ENCODE data around the gene ACAD11. TPM values are rescaled to one million over a fixed set of nuclear protein-coding genes. Genes with fewer than 3 reads are reported as not detected.

Gene ACAD11
- total RNA-seq, 5 donors from 2014 or later (not counting 1 experiment from before 2014, with no cell fraction given): 25.1 to 35.2 (median 32.2) TPM

DNA sequence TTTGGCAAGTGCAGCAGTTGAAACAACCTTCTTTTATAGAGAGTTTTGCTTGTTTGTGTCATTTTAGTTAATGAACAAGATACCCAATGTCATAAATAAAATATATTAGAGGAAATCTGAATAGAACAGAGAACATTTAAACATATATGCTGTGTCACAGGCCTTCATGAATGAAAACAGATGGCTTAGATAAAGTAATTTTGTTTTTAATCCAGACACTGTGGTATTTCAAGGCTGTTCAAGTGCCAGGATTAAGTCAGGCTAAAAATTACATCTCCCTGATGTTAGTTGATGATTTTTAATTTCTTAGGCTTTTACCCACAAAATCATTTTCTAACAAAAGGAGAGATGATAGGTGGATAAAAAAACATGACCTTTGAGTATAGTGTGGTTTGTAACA is 67.4 kb downstream of the ACAD11 start:
- H3K27ac Mint-ChIP-seq: no peak overlapping the region
- CTCF ChIA-PET: interaction anchor here in 1 of 2 donors (0.6 kb wide), 1 partner anchor 93 kb away, joined by 3 read pairs; no protein-coding TSS in a partner anchor
- H3K9me3 ChIP-seq: no peaks in the 10 kb centered on the region
- peaks cover 65% of the 10 kb centered on the region for H3K36me3 Mint-ChIP-seq
- DNase-seq (no peak), ATAC-seq (replicated peaks in 1 of 4) (no peak)
- no peaks in the 10 kb centered on the region for H3K4me1 ChIP-seq (ENCODE audit: control insufficient read depth in 1 of 2, extremely low read depth in 1 of 2, insufficient read depth in 2 of 2, low read length in 2 of 2)
- no peaks in the 10 kb centered on the region for H3K27me3 ChIP-seq (replicated peaks in 1 of 2; ENCODE audit: control insufficient read depth in 2 of 2, extremely low read depth in 1 of 2, insufficient read depth in 2 of 2, low read length in 1 of 2)
- no peaks in the 10 kb centered on the region for H3K4me1 Mint-ChIP-seq
- no peak overlapping the region for H3K4me3 Mint-ChIP-seq
- H3K4me3 ChIP-seq (ENCODE audit: control insufficient read depth in 1 of 2, extremely low read depth in 1 of 2, low read length in 1 of 2): no peak overlapping the region
- peaks cover 0 to 12% of the 10 kb centered on the region in 2 donors for H3K36me3 ChIP-seq (ENCODE audit: control insufficient read depth in 2 of 2, extremely low read depth in 1 of 2, insufficient read depth in 1 of 2, low read length in 1 of 2)
- no peaks in the 10 kb centered on the region for H3K27me3 Mint-ChIP-seq
- H3K9me3 Mint-ChIP-seq: peaks cover 0 to 10% (median 3%) of the 10 kb centered on the region in 3 donors
- POLR2A ChIA-PET: no interaction called here
- H3K27ac ChIP-seq (ENCODE audit: low read length): no peak overlapping the region

DNA sequence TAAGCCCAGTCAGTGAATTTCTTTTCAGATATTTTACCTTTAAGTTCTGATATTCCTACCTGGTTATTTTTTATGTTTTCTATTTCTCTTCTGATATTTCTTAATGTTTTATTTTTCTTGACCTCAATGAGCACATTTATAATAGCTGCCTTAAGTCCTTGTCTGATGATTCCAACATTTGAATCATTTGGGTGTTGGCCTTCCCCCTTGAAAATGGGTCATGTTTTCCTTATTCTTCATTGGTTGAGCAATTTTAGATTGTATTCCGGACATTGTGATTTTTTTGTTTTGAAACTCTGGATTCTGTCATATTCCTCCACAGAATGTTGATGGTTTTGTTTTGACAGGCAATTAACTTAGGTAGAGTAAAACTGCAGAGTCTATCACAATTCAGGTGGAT is 72.2 kb downstream of the ACAD11 start:
- Histone ChIP-seq H3K27ac (ENCODE audit: low read length) (no peak overlapping the region), H3K9me3 (no peaks in the 10 kb centered on the region), H3K27me3 (replicated peaks in 1 of 2; ENCODE audit: control insufficient read depth in 2 of 2, extremely low read depth in 1 of 2, insufficient read depth in 2 of 2, low read length in 1 of 2) (no peaks in the 10 kb centered on the region), H3K4me1 (ENCODE audit: control insufficient read depth in 1 of 2, extremely low read depth in 1 of 2, insufficient read depth in 2 of 2, low read length in 2 of 2) (no peaks in the 10 kb centered on the region), H3K4me3 (ENCODE audit: control insufficient read depth in 1 of 2, extremely low read depth in 1 of 2, low read length in 1 of 2) (no peak overlapping the region), H3K36me3 (ENCODE audit: control insufficient read depth in 2 of 2, extremely low read depth in 1 of 2, insufficient read depth in 1 of 2, low read length in 1 of 2) (peaks cover 0 to 3% of the 10 kb centered on the region in 2 donors)
- H3K36me3 Mint-ChIP-seq: peaks cover 52% of the 10 kb centered on the region
- H3K4me3 Mint-ChIP-seq: no peak overlapping the region
- H3K27ac Mint-ChIP-seq: no peak overlapping the region
- ATAC-seq (replicated peaks in 1 of 4): no peak
- ChIA-PET CTCF (no interaction called here), POLR2A (no interaction called here)
- no peaks in the 10 kb centered on the region for H3K4me1 Mint-ChIP-seq
- WGBS (ENCODE audit: insufficient coverage): no CpG with 5 or more reads among the region's 1 CpG
- H3K27me3 Mint-ChIP-seq: no peaks in the 10 kb centered on the region
- DNase-seq: no peak
- peaks cover 0 to 13% (median 3%) of the 10 kb centered on the region in 3 donors for H3K9me3 Mint-ChIP-seq

DNA sequence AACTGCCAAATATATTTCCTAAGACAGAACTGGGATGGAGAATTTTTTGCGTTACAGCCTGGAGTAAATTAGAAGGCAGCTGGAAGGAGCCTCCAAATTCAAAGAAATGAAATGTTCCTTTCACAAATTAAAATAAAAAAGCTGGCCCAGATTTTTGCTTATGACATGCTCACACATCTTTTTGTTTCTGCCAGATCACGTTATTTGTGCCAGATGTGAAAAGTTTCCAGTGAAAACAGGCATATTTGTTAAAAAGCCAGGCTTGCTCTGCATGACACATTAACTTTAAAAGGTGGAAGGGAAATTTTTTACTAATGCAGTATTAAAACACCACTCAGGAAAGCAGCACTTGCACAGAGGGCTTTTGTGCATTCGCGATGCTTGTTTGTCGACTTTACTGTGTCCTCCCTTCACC is 85.8 kb downstream of the ACAD11 start:
- Mint-ChIP-seq H3K36me3 (peaks cover 77% of the 10 kb centered on the region), H3K27ac (no peak overlapping the region), H3K4me3 (no peak overlapping the region), H3K4me1 (no peaks in the 10 kb centered on the region), H3K9me3 (peaks cover 0 to 6% (median 0%) of the 10 kb centered on the region in 3 donors), H3K27me3 (no peaks in the 10 kb centered on the region)
- ChIA-PET CTCF (no interaction called here), POLR2A (no interaction called here)
- H3K4me3 ChIP-seq (ENCODE audit: control insufficient read depth in 1 of 2, extremely low read depth in 1 of 2, low read length in 1 of 2): no peak overlapping the region
- H3K9me3 ChIP-seq: no peaks in the 10 kb centered on the region
- peaks cover 0 to 37% of the 10 kb centered on the region in 2 donors for H3K36me3 ChIP-seq (ENCODE audit: control insufficient read depth in 2 of 2, extremely low read depth in 1 of 2, insufficient read depth in 1 of 2, low read length in 1 of 2)
- no peak for ATAC-seq (replicated peaks in 1 of 4)
- 91% methylated on average over 4 of the region's 5 CpGs for WGBS (ENCODE audit: insufficient coverage)
- no peak overlapping the region for H3K27ac ChIP-seq (ENCODE audit: low read length)
- DNase-seq: no peak
- H3K4me1 ChIP-seq (ENCODE audit: control insufficient read depth in 1 of 2, extremely low read depth in 1 of 2, insufficient read depth in 2 of 2, low read length in 2 of 2): no peaks in the 10 kb centered on the region
- H3K27me3 ChIP-seq (replicated peaks in 1 of 2; ENCODE audit: control insufficient read depth in 2 of 2, extremely low read depth in 1 of 2, insufficient read depth in 2 of 2, low read length in 1 of 2): no peaks in the 10 kb centered on the region

DNA sequence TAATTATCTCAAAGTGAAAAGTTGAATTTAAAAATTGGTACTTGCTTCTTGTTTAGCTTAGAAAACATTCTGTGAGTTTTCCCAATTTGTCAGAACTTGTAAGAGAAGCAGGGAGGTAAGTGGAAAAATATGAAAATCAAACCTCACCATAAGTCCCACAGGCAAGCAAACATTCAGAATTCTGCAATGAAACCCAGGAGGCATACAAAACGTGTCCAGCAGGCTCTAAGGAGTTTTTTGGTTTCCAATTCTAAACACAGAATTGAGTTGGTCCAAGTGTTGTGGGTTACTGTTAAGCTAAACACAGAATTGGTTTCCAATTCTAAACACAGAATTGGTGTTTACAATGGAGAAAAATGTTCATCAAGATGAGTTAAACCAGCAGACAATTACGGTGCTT is 89.6 kb downstream of the ACAD11 start:
- CTCF ChIA-PET: no interaction called here

DNA sequence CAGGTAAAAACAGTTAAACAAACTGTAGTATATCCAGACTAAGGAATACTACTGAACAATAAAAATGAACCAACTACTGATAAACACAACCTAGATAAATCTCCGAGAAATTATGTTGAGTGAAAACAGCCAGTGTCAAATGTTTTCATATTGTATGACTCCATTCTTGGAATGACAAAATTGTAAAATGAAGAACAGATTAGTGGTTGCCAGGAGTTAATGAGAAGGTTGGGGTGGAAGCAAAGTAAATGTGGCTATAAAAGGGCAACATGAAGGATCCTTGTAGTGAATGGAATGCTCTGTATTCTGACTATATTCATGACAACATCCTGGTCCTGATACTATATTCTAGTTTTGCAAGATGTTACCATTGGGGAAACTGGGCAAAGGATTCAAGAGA is 90.0 kb downstream of the ACAD11 start:
- no peak overlapping the region for H3K27ac ChIP-seq (ENCODE audit: low read length)
- no peaks in the 10 kb centered on the region for H3K9me3 ChIP-seq
- H3K4me1 ChIP-seq (ENCODE audit: control insufficient read depth in 1 of 2, extremely low read depth in 1 of 2, insufficient read depth in 2 of 2, low read length in 2 of 2): no peaks in the 10 kb centered on the region
- Mint-ChIP-seq H3K27ac (no peak overlapping the region), H3K9me3 (peaks cover 0 to 6% (median 0%) of the 10 kb centered on the region in 3 donors), H3K27me3 (no peaks in the 10 kb centered on the region), H3K4me3 (no peak overlapping the region), H3K4me1 (no peaks in the 10 kb centered on the region), H3K36me3 (peaks cover 68% of the 10 kb centered on the region)
- ATAC-seq (replicated peaks in 1 of 4) (no peak), DNase-seq (no peak)
- no peak overlapping the region for H3K4me3 ChIP-seq (ENCODE audit: control insufficient read depth in 1 of 2, extremely low read depth in 1 of 2, low read length in 1 of 2)
- no CpG with 5 or more reads among the region's 1 CpG for WGBS (ENCODE audit: insufficient coverage)
- H3K27me3 ChIP-seq (replicated peaks in 1 of 2; ENCODE audit: control insufficient read depth in 2 of 2, extremely low read depth in 1 of 2, insufficient read depth in 2 of 2, low read length in 1 of 2): no peaks in the 10 kb centered on the region
- CTCF ChIA-PET: interaction anchor here in 1 of 2 donors (1.0 kb wide), 1 partner anchor 218 kb away, joined by 3 read pairs; no protein-coding TSS in a partner anchor
- H3K36me3 ChIP-seq (ENCODE audit: control insufficient read depth in 2 of 2, extremely low read depth in 1 of 2, insufficient read depth in 1 of 2, low read length in 1 of 2): peaks cover 0 to 7% of the 10 kb centered on the region in 2 donors
- POLR2A ChIA-PET: interaction anchor here in 1 of 2 donors (0.6 kb wide), 1 partner anchor 1563 kb away, joined by 3 read pairs; no protein-coding TSS in a partner anchor

More for the DNA sequence above, 89.6 kb downstream of the ACAD11 start:
- WGBS (ENCODE audit: insufficient coverage): no CpG with 5 or more reads among the region's 2 CpGs
- no peaks in the 10 kb centered on the region for H3K4me1 Mint-ChIP-seq
- peaks cover 0 to 6% (median 0%) of the 10 kb centered on the region in 3 donors for H3K9me3 Mint-ChIP-seq
- no peak overlapping the region for H3K4me3 Mint-ChIP-seq
- POLR2A ChIA-PET: no interaction called here
- no peak overlapping the region for H3K27ac Mint-ChIP-seq
- ATAC-seq (replicated peaks in 1 of 4): no peak
- Histone ChIP-seq H3K27ac (ENCODE audit: low read length) (no peak overlapping the region), H3K27me3 (replicated peaks in 1 of 2; ENCODE audit: control insufficient read depth in 2 of 2, extremely low read depth in 1 of 2, insufficient read depth in 2 of 2, low read length in 1 of 2) (no peaks in the 10 kb centered on the region), H3K4me1 (ENCODE audit: control insufficient read depth in 1 of 2, extremely low read depth in 1 of 2, insufficient read depth in 2 of 2, low read length in 2 of 2) (no peaks in the 10 kb centered on the region), H3K4me3 (ENCODE audit: control insufficient read depth in 1 of 2, extremely low read depth in 1 of 2, low read length in 1 of 2) (no peak overlapping the region), H3K36me3 (ENCODE audit: control insufficient read depth in 2 of 2, extremely low read depth in 1 of 2, insufficient read depth in 1 of 2, low read length in 1 of 2) (peaks cover 0 to 11% of the 10 kb centered on the region in 2 donors), H3K9me3 (no peaks in the 10 kb centered on the region)
- DNase-seq: no peak
- H3K36me3 Mint-ChIP-seq: peaks cover 65% of the 10 kb centered on the region
- H3K27me3 Mint-ChIP-seq: no peaks in the 10 kb centered on the region

DNA sequence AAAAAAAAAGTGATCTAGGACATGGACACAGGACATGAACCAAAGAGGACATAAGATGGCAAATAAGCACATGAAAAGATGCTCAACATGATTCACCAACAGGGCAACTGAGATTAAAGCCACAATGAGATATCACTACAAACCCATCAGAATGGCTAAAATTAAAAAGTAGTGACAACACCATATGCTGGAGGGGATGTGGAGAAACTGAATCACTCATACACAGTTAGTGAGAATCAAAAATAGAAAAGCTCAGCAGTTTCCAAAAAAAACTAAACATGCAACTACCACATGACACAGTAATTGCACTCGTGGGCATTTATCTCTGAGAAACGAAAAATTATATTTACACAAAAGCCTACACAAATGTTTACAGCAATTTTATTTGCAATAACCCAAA is 90.5 kb downstream of the ACAD11 start:
- no peaks in the 10 kb centered on the region for H3K27me3 Mint-ChIP-seq
- no peaks in the 10 kb centered on the region for H3K9me3 ChIP-seq
- H3K27ac Mint-ChIP-seq: no peak overlapping the region
- no peak for ATAC-seq (replicated peaks in 1 of 4)
- H3K4me1 Mint-ChIP-seq: no peaks in the 10 kb centered on the region
- peaks cover 0 to 6% (median 0%) of the 10 kb centered on the region in 3 donors for H3K9me3 Mint-ChIP-seq
- DNase-seq: no peak
- POLR2A ChIA-PET: interaction anchor here (0.6 kb wide), 5 partner anchors 14 to 1562 kb away, joined by 3 to 12 read pairs (median 4); partner anchors contain the start of gene DNAJC13 (in 1 of the 2)
- no peak overlapping the region for H3K27ac ChIP-seq (ENCODE audit: low read length)
- H3K4me3 Mint-ChIP-seq: no peak overlapping the region
- CTCF ChIA-PET: interaction anchor here in 1 of 2 donors (0.6 to 1.0 kb wide), 2 partner anchors 8 to 218 kb away, joined by 3 read pairs; no protein-coding TSS in a partner anchor
- peaks cover 3 to 5% of the 10 kb centered on the region in 2 donors for H3K36me3 ChIP-seq (ENCODE audit: control insufficient read depth in 2 of 2, extremely low read depth in 1 of 2, insufficient read depth in 1 of 2, low read length in 1 of 2)
- peaks cover 71% of the 10 kb centered on the region for H3K36me3 Mint-ChIP-seq
- WGBS (ENCODE audit: insufficient coverage): 27% methylated on average over 2 of the region's 2 CpGs
- H3K4me3 ChIP-seq (ENCODE audit: control insufficient read depth in 1 of 2, extremely low read depth in 1 of 2, low read length in 1 of 2): no peak overlapping the region
- H3K4me1 ChIP-seq (ENCODE audit: control insufficient read depth in 1 of 2, extremely low read depth in 1 of 2, insufficient read depth in 2 of 2, low read length in 2 of 2): no peaks in the 10 kb centered on the region
- no peaks in the 10 kb centered on the region for H3K27me3 ChIP-seq (replicated peaks in 1 of 2; ENCODE audit: control insufficient read depth in 2 of 2, extremely low read depth in 1 of 2, insufficient read depth in 2 of 2, low read length in 1 of 2)

Data from T-cell (primary cell).